ENCODE measurements around the gene INPP1.

- TF ChIP-seq CTCF (IDR thresholded peaks at IDR 0.05; ENCODE audit: low read length): no peak
- TF ChIP-seq EZH2phosphoT487 (IDR thresholded peaks at IDR 0.05; ENCODE audit: low read length): no peak
Measured at GRCh38 chr2:190407246-190407661, 63.9 kb downstream of the INPP1 start.

Measured in MM.1S (cell line).